ENCODE measurements around the gene OR52W1. TPM values are rescaled to one million over a fixed set of nuclear protein-coding genes. Genes with fewer than 3 reads are reported as not detected.

The OR52W1 gene
- total and polyA plus RNA-seq, 4 donors, result not detected

DNA sequence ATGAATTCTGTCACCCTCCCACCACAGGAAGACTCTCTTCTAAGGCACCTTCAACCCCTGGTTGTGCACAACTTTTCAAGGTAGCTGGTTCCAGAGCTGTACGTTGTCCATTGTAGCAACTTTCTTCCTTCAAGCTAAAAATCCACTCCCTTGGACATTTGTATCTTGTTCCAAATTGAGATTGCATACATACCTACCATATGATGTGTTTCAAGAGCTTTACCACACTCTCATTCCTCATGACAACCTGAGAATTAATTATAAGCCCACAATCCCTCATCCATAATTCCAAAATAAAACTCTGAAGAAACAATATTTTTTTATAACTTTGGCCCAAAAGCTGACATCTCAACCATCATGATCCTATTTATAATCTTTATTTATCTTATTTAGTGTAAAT is 3.0 kb downstream of the OR52W1 start:
- Histone ChIP-seq H3K9ac (ENCODE audit: low read depth in 1 of 2, low read length in 2 of 2) (no peak overlapping the region), H3K36me3 (ENCODE audit: control insufficient read depth in 4 of 4, insufficient read depth in 3 of 4, low read depth in 1 of 4, low read length in 3 of 4) (peaks cover 2 to 30% (median 16%) of the 10 kb centered on the region in 4 donors), H3K4me3 (ENCODE audit: low read depth in 1 of 3, low read length in 3 of 3) (no peak overlapping the region), H3K27me3 (ENCODE audit: control insufficient read depth in 4 of 4, insufficient read depth in 4 of 4, low read length in 3 of 4) (no peaks in the 10 kb centered on the region), H3K9me3 (ENCODE audit: control insufficient read depth in 4 of 4, low read length in 3 of 4) (no peaks in the 10 kb centered on the region), H3K4me1 (ENCODE audit: control insufficient read depth in 4 of 4, insufficient read depth in 4 of 4, low read length in 3 of 4) (no peaks in the 10 kb centered on the region), H3K27ac (ENCODE audit: low read depth in 1 of 2, low read length in 2 of 2) (no peak overlapping the region)
- WGBS, result 87% methylated on average over 1 of the region's 1 CpG
- DNase-seq (ENCODE audit: low spot score), result no peak
- no peak for TF ChIP-seq TAF1 (conservative IDR thresholded peaks at IDR 0.05)
- TF ChIP-seq RAD21 (IDR thresholded peaks at IDR 0.05), result no peak
- no peak for TF ChIP-seq FOXA2 (IDR thresholded peaks at IDR 0.05)

DNA sequence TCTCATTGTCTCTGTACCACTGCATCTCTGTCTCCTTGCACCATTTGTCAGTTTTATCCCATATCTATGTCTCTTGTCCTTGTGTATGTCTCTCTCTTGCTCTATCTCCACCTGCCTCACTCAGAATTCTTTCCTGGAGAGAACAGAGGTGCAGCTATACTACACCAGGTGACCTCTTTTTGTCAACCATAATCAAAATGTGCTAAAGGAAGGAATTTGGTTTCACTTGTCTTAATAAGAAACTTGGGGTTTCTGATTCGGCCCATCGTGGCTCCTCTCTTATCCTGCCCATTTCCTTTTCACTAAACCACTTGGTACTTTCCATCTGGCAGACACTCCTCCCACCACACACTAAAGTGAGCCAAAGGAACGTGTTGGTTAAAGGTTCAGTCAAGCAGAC is 4.3 kb downstream of the OR52W1 start:
- 72% methylated on average over 3 of the region's 3 CpGs for WGBS
- H3K36me3 ChIP-seq (ENCODE audit: control insufficient read depth in 4 of 4, insufficient read depth in 3 of 4, low read depth in 1 of 4, low read length in 3 of 4), result peaks cover 2 to 39% (median 21%) of the 10 kb centered on the region in 4 donors
- no peaks in the 10 kb centered on the region for H3K4me1 ChIP-seq (ENCODE audit: control insufficient read depth in 4 of 4, insufficient read depth in 4 of 4, low read length in 3 of 4)
- no peak for TF ChIP-seq RAD21 (IDR thresholded peaks at IDR 0.05)
- TF ChIP-seq JUND (IDR thresholded peaks at IDR 0.05), result no peak
- H3K27ac ChIP-seq (ENCODE audit: low read depth in 1 of 2, low read length in 2 of 2), result no peak overlapping the region
- no peak overlapping the region for H3K4me3 ChIP-seq (ENCODE audit: low read depth in 1 of 3, low read length in 3 of 3)
- H3K9ac ChIP-seq (ENCODE audit: low read depth in 1 of 2, low read length in 2 of 2), result no peak overlapping the region
- no peaks in the 10 kb centered on the region for H3K9me3 ChIP-seq (ENCODE audit: control insufficient read depth in 4 of 4, low read length in 3 of 4)
- no peak for DNase-seq (ENCODE audit: low spot score)
- no peaks in the 10 kb centered on the region for H3K27me3 ChIP-seq (ENCODE audit: control insufficient read depth in 4 of 4, insufficient read depth in 4 of 4, low read length in 3 of 4)

DNA sequence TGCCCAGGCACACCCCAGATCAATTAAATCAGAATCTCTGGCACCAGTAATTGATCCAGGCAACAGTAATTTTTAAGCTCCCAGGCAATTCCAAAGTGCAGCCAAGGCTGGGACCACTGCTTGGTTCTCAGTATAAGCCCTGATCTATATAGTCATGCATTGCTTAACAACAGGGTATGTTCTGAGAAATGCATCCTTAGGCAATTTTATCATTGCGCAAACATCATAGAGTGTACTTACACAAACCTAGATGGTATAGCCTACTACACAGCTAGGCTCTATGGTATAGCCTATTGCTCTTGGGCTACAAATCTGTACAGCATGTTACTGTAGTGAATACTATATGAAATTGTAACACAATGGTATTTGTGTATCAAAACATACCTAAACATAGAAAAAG is 5.7 kb downstream of the OR52W1 start:
- Histone ChIP-seq H3K36me3 (ENCODE audit: control insufficient read depth in 4 of 4, insufficient read depth in 3 of 4, low read depth in 1 of 4, low read length in 3 of 4) (peaks cover 2 to 46% (median 24%) of the 10 kb centered on the region in 4 donors), H3K4me3 (ENCODE audit: low read depth in 1 of 3, low read length in 3 of 3) (no peak overlapping the region), H3K27me3 (ENCODE audit: control insufficient read depth in 4 of 4, insufficient read depth in 4 of 4, low read length in 3 of 4) (no peaks in the 10 kb centered on the region), H3K4me1 (ENCODE audit: control insufficient read depth in 4 of 4, insufficient read depth in 4 of 4, low read length in 3 of 4) (no peaks in the 10 kb centered on the region), H3K27ac (ENCODE audit: low read depth in 1 of 2, low read length in 2 of 2) (no peak overlapping the region), H3K9me3 (ENCODE audit: control insufficient read depth in 4 of 4, low read length in 3 of 4) (no peaks in the 10 kb centered on the region), H3K9ac (ENCODE audit: low read depth in 1 of 2, low read length in 2 of 2) (no peak overlapping the region)
- TF ChIP-seq RXRA (IDR thresholded peaks at IDR 0.05) (no peak), HNF4G (IDR thresholded peaks at IDR 0.05) (no peak), SP1 (IDR thresholded peaks at IDR 0.05) (no peak), HNF4A (conservative IDR thresholded peaks at IDR 0.05) (no peak)
- TF ChIP-seq, protein P1, sequence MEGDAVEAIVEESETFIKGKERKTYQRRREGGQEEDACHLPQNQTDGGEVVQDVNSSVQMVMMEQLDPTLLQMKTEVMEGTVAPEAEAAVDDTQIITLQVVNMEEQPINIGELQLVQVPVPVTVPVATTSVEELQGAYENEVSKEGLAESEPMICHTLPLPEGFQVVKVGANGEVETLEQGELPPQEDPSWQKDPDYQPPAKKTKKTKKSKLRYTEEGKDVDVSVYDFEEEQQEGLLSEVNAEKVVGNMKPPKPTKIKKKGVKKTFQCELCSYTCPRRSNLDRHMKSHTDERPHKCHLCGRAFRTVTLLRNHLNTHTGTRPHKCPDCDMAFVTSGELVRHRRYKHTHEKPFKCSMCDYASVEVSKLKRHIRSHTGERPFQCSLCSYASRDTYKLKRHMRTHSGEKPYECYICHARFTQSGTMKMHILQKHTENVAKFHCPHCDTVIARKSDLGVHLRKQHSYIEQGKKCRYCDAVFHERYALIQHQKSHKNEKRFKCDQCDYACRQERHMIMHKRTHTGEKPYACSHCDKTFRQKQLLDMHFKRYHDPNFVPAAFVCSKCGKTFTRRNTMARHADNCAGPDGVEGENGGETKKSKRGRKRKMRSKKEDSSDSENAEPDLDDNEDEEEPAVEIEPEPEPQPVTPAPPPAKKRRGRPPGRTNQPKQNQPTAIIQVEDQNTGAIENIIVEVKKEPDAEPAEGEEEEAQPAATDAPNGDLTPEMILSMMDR (IDR thresholded peaks at IDR 0.05; ENCODE audit: low read depth, low read length, missing input control), result no peak
- TF ChIP-seq, protein P2, sequence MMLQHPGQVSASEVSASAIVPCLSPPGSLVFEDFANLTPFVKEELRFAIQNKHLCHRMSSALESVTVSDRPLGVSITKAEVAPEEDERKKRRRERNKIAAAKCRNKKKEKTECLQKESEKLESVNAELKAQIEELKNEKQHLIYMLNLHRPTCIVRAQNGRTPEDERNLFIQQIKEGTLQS (IDR thresholded peaks at IDR 0.05), result no peak
- TF ChIP-seq, protein P3, sequence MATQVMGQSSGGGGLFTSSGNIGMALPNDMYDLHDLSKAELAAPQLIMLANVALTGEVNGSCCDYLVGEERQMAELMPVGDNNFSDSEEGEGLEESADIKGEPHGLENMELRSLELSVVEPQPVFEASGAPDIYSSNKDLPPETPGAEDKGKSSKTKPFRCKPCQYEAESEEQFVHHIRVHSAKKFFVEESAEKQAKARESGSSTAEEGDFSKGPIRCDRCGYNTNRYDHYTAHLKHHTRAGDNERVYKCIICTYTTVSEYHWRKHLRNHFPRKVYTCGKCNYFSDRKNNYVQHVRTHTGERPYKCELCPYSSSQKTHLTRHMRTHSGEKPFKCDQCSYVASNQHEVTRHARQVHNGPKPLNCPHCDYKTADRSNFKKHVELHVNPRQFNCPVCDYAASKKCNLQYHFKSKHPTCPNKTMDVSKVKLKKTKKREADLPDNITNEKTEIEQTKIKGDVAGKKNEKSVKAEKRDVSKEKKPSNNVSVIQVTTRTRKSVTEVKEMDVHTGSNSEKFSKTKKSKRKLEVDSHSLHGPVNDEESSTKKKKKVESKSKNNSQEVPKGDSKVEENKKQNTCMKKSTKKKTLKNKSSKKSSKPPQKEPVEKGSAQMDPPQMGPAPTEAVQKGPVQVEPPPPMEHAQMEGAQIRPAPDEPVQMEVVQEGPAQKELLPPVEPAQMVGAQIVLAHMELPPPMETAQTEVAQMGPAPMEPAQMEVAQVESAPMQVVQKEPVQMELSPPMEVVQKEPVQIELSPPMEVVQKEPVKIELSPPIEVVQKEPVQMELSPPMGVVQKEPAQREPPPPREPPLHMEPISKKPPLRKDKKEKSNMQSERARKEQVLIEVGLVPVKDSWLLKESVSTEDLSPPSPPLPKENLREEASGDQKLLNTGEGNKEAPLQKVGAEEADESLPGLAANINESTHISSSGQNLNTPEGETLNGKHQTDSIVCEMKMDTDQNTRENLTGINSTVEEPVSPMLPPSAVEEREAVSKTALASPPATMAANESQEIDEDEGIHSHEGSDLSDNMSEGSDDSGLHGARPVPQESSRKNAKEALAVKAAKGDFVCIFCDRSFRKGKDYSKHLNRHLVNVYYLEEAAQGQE (IDR thresholded peaks at IDR 0.05), result no peak
- TF ChIP-seq, protein P4, sequence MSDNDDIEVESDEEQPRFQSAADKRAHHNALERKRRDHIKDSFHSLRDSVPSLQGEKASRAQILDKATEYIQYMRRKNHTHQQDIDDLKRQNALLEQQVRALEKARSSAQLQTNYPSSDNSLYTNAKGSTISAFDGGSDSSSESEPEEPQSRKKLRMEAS (IDR thresholded peaks at IDR 0.05), result no peak
- 91% methylated on average over 1 of the region's 1 CpG for WGBS
- no peak for DNase-seq (ENCODE audit: low spot score)

Data from liver (tissue), 9 donors.